GM23248 (cell line): ENCODE results near the gene WASHC2A.
"Not testable (repeated sequence)": the region's sequence is repeated elsewhere in the genome, so short reads cannot be mapped to it uniquely, and the experiment has no call there.

ENCODE experiments used
- EZH2 ChIP-seq: fragments of 200-600 bp; sonication (generic); IDR thresholded peaks from 2 replicates; pipeline ENCODE4 v1.6.1; 2018; ENCODE audit warnings: antibody characterized with exemption, mild to moderate bottlenecking; ENCODE audit not compliant: insufficient read depth, poor library complexity, severe bottlenecking
- EZH2phosphoT487 ChIP-seq: fragments of 200-600 bp; sonication (generic); IDR thresholded peaks from 2 replicates; pipeline ENCODE4 v1.6.1; 2018; ENCODE audit warnings: antibody characterized with exemption, moderate library complexity, mild to moderate bottlenecking, low read depth; ENCODE audit not compliant: insufficient read depth

GRCh38 chr10:50095402-50095801 is 27.6 kb downstream of the WASHC2A start:
- TF ChIP-seq EZH2, EZH2phosphoT487: not testable (repeated sequence)
